Measurements from ENCODE around the gene CBFA2T2.
"Not testable (repeated sequence)": the region's sequence is repeated elsewhere in the genome, so short reads cannot be mapped to it uniquely, and the experiment has no call there.

The CBFA2T2 gene

DNA sequence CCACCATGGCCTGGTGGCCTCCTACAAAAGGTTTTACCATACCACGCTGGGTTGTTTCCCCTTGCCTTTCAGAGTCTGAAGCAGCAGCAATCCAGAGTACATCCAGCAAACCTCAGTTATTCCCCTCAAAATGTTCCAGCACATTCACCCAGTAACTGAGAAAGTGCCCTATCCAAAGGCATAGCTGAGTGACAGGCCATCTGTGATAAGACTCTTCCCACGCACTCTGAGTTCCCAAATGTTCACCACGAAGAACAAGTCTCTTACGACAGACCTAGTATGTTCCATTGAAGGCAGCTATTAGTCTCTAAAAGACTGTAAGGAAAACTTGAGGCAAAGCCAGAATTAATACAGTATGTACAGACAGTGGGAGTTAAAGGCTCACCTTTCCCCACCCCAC lies 140.6 kb downstream of the CBFA2T2 start:
- DNase-seq, result no peak

DNA sequence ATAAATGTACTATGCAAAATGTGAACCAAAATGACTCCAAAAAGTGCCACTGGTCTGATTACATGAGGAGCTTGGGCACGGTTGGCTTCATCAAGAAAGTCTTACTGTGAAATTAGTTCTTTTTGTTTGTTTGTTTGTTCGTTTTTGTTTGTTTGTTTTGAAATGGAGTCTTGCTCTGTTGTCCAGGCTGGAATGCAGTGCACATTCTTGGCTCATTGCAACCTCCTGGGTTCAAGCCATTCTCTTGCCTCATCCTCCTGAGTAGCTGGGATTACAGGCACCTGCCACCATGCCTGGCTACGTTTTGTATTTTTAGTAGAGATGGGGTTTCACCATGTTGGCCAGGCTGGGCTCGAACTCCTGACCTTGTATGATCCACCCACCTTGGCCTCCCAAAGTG lies 142.0 kb downstream of the CBFA2T2 start:
- not testable (repeated sequence) for DNase-seq

DNA sequence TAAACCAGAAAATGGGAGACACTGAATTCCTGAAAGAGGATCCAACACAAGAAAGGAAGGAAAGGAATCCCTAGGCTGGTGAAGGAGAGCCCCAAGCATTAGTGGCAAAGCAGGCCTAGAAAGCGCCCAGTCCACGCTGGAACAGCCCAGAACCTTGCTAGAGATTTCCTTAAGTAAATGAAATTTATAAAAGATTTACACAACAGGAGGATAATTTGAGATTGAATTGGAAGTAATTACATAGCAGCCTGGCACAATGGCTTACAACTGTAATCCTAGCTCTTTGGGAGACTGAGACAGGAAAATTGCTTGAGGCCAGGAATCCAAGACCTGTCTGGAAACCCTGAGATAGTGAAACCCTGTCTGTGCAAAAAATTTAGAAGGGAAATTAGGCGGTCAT lies 145.4 kb downstream of the CBFA2T2 start:
- DNase-seq, result no peak

- no peak for DNase-seq
Observed at GRCh38 chr20:33636776-33637175, 146.9 kb downstream of the CBFA2T2 start.

DNA sequence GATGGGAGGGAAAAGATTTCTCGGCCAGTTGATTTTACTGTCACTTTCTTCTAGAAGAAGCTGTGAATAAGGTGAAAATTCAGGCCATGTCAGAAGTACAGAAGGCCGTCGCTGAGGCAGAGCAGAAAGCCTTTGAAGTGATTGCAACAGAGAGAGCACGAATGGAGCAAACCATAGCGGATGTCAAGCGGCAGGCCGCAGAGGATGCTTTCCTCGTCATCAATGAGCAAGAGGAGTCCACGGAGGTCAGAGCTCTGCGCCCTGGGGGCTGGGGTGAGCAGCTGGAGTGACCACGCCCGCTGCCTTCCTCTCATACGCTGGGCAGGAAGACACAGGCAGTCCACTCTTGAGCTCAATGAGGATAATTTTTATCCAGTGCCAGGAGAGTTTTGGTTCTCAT lies 150.4 kb downstream of the CBFA2T2 start:
- DNase-seq, result no peak

DNA sequence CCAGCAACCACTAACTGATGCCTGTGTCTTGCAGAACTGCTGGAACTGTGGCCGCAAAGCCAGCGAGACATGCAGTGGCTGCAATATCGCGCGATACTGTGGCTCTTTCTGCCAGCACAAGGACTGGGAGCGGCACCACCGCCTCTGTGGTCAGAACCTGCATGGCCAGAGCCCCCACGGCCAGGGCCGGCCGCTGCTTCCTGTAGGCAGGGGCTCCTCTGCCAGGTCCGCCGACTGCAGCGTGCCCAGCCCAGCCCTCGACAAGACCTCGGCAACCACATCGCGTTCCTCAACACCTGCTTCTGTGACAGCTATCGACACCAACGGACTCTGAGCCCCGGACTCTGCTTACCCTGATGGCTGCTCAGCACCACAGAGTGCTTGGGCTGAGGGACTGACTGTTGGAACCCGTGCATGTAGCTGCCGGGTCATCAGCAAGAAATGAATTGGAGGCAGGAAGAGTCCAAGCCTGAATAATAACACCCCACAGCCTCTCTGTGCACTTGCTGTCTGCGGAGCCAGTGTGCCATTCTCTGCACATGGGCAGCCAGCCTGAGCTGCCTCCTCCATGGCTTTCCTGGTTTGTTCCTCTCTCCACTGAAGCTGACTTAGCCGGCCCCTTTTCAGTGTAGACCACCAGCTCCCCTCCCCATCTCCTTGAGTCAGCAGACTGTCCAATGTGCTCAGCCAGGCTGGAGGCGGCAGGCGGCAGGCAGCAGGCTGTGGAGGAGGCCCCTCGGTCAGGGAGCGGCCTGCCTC lies 154.6 kb downstream of the CBFA2T2 start:
- no peak for DNase-seq

GRCh38 chr20:33645072-33645358 lies 155.1 kb downstream of the CBFA2T2 start:
- DNase-seq, result no peak

GRCh38 chr20:33645396-33645795 lies 155.5 kb downstream of the CBFA2T2 start:
- DNase-seq, result no peak

DNA sequence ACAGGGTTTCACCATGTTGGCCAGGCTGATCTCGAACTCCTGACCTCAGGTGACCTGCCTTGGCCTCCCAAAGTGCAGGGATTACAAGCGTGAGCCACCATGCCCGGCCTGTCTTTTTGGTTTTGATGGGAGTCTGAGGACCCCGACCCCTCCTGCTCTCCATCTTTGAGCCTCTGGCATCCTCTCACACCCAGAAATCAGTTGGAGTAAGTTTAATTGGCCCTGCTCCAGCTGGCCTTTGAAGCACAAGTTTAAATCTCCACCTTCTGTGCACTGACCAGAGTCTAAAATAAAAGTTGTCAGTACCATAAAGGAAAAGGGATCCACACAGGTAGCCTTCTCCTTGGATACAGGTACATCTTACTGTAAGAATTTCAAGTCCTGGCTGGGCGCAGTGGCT lies 156.3 kb downstream of the CBFA2T2 start:
- no peak for DNase-seq

DNA sequence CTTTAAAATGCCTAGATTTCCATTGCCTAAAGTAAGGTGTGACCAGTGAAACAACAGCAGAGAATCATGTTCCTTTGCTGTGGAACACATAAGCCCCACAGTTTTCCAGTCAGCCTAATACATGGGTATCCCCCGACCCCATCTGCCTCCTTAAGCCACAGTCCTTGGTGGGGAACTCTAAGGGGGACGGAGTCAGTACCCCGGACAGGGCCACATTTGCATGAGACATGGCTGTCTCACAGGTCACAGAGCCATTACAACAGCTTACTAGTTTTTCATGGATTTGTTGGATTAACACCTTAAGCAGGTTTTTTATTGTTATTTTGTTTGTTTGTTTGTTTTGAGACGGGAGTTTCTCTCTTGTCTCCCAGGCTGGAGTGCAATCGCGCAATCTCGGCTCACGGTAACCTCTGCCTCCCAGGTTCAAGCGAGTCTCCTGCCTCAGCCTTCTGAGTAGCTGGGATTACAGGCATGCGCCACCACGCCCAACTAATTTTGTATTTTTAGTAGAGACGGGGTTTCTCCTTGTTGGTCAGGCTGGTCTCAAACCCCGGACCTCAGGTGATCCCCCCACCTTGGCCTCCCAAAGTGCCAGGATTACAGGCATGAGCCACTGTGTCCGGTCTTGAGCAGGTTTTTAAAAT lies 157.2 kb downstream of the CBFA2T2 start:
- DNase-seq, result not testable (repeated sequence)

DNA sequence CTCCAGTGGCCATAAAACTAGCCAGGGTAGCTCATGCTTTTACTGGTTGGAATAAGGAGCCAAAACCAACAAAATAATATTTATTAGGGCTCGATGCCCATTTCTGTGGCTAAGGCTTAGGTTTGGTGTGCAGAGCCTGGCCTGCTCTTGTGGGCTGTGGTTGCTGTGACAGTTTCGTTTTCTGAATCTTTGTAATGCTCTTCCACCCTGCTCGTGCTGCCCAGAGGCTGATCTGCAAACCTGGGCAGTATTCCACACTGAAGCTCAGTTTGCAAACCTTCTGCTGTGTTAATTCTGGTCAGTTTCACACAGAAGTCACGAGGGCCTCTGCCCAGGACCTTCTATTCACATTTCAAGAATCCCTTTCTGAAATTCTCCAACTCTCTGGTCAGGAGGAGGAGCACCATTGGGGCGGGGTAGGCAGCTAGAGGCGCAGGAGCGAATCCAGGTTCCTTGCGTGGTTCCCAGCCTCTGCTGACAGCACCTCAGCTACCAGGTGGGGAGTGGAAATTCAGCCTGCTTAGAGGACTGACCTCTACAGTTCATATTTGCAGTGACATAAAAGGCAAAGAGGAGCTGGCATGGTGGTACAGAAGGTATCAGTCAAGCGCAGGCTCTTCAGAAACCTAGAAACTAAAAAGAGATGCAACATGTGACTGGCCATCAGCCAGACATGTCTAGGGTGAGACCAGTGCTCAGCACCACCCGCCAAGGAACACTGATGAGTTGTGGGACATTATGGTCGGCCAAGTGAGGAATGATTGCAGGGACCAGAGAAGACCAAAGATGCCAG lies 157.9 kb downstream of the CBFA2T2 start:
- DNase-seq, result no peak

GRCh38 chr20:33648396-33649004 lies 158.6 kb downstream of the CBFA2T2 start:
- no peak for DNase-seq

DNA sequence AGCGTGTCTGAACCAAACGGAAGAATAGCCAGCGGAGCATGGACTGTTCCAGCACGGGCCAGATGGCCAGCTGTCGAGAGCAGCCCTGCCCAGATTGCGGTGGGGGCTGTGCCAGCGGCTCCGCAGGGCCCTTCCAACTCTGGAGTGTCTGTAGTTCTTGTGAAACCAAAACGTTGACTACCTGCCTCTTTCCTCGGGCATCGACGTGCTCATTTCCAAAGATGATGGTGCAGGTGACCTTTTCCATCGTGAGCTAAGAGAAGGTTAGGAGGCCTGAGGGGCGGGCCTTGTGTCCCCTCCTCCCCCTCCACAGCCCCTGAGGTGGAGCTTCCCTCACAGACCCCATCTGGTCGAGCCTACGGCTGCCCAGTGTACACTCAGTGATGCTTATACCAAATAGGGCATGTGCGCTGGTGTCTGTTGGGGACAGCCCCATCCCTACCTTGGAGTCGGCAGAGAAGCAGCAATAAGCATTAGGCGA lies 159.3 kb downstream of the CBFA2T2 start:
- peak; percentile 61 for DNase-seq

GRCh38 chr20:33650111-33650752 lies 160.3 kb downstream of the CBFA2T2 start:
- DNase-seq, result no peak

GRCh38 chr20:33650753-33651561 lies 161.1 kb downstream of the CBFA2T2 start:
- DNase-seq, result peak; percentile 50

GRCh38 chr20:33651562-33652048 lies 161.7 kb downstream of the CBFA2T2 start:
- DNase-seq, result no peak

- DNase-seq, result peak; percentile 82
Observed at GRCh38 chr20:33653218-33653899, 163.5 kb downstream of the CBFA2T2 start.

DNA sequence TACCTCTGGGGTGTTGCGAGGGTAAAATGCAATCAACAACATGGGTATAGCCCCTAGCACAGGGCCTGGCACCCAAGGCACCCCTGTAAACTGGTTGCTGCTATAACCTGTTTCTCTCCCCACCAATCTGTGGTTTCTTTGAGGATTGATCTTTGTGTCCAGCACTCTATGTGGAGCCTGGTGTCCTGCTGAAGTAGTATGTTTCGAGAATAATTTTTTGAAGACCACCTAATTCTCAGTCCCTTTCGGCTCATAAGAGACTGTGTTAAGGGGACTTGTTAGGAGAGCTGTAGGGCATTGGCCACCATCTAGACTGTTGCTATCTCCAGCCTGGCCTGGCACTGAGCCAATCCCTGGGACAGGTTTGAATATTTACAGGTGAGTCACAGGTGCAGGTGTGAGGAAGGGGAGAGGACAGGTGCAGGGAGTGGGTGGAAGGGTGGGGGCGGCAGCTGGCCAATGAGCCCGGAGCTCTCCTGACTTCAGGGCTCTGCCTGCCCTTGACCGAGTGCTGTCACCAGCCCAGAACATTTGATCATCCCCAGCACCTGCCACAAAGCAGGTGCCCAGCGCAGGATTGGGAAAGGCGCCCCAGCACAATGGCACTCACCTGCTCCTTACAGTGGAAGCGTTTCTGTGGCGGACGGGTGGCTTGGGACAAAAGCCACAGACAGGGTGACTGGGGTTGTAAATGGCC lies 164.2 kb downstream of the CBFA2T2 start:
- peak; percentile 99 for DNase-seq

DNA sequence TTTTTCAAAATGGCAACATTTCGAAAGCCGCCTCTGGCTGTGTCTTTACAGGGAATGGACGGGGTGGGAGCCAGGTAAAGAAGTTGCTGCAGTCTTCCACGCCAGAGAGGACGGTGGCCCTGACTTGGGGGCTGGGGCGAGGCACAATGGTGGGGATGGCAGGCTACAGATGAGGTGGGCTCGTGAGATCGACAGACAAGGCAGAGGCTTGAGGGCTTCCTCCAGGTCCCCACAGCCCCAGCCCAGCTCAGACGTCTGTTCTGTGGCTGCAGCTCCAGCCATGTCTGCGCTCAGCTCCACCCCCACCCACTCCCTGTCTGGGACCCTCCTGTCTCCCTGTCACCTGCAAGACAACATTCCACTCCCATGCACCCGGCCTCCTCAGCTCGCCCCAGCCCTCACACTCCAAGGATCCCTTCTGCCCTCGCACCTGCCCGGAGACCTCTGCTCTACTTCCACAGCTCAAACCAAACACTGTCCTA lies 164.8 kb downstream of the CBFA2T2 start:
- no peak for DNase-seq

GRCh38 chr20:33655164-33655563 lies 165.3 kb downstream of the CBFA2T2 start:
- DNase-seq, result no peak

Data from NCI-H345 (cell line).